HG02588 (cell line): Measurements from ENCODE around the gene DIP2B.
"Not testable (repeated sequence)": the region's sequence is repeated elsewhere in the genome, so short reads cannot be mapped to it uniquely, and the experiment has no call there.

Experiments used
- ATAC-seq: cut with Tn5 transposase; IDR thresholded peaks from one replicate; pipeline ENCODE4 v1.9.1; 2021; ENCODE audit warnings: mild to moderate bottlenecking, moderate library complexity; ENCODE audit not compliant: unreplicated experiment

Gene DIP2B

GRCh38 chr12:50520416-50521207, 15.8 kb downstream of the DIP2B start:
- no peak for ATAC-seq

- not testable (repeated sequence) for ATAC-seq
Measured at GRCh38 chr12:50521781-50522180, 17.0 kb downstream of the DIP2B start.

GRCh38 chr12:50523772-50524171, 19.0 kb downstream of the DIP2B start:
- no peak for ATAC-seq

GRCh38 chr12:50524621-50525020, 19.8 kb downstream of the DIP2B start:
- ATAC-seq, result no peak

- no peak for ATAC-seq
Measured at GRCh38 chr12:50525422-50525821, 20.6 kb downstream of the DIP2B start.

GRCh38 chr12:50527359-50527726, 22.6 kb downstream of the DIP2B start:
- no peak for ATAC-seq

- no peak for ATAC-seq
Measured at GRCh38 chr12:50528800-50529199, 24.0 kb downstream of the DIP2B start.

- ATAC-seq, result no peak
Measured at GRCh38 chr12:50529345-50529744, 24.6 kb downstream of the DIP2B start.

GRCh38 chr12:50530532-50530931, 25.7 kb downstream of the DIP2B start:
- ATAC-seq, result no peak

- no peak for ATAC-seq
Measured at GRCh38 chr12:50533203-50533584, 28.4 kb downstream of the DIP2B start.

GRCh38 chr12:50533971-50534370, 29.2 kb downstream of the DIP2B start:
- no peak for ATAC-seq

- no peak for ATAC-seq
Measured at GRCh38 chr12:50536831-50537537, 32.2 kb downstream of the DIP2B start.

- no peak for ATAC-seq
Measured at GRCh38 chr12:50537538-50537919, 32.7 kb downstream of the DIP2B start.

- ATAC-seq, result no peak
Measured at GRCh38 chr12:50538182-50538581, 33.4 kb downstream of the DIP2B start.

GRCh38 chr12:50541139-50541538, 36.4 kb downstream of the DIP2B start:
- ATAC-seq, result no peak

GRCh38 chr12:50542448-50542847, 37.7 kb downstream of the DIP2B start:
- ATAC-seq, result no peak

GRCh38 chr12:50543188-50543587, 38.4 kb downstream of the DIP2B start:
- ATAC-seq, result not testable (repeated sequence)

GRCh38 chr12:50545213-50545612, 40.4 kb downstream of the DIP2B start:
- ATAC-seq, result no peak

GRCh38 chr12:50545786-50546185, 41.0 kb downstream of the DIP2B start:
- no peak for ATAC-seq

- no peak for ATAC-seq
Measured at GRCh38 chr12:50546441-50547318, 41.9 kb downstream of the DIP2B start.

GRCh38 chr12:50547742-50548141, 43.0 kb downstream of the DIP2B start:
- no peak for ATAC-seq
